HepG2 (cell line): ENCODE results near the gene USB1.

Source experiments
- BRCA1 ChIP-seq: sonication (generic); formaldehyde crosslinking; IDR thresholded peaks from 2 replicates; pipeline ENCODE4 v1.4.0; 2020; ENCODE audit warnings: missing genetic modification reagents
- NFE2L2 ChIP-seq: fragments of 150-350 bp; IDR thresholded peaks from 2 replicates; pipeline ENCODE4 v1.6.1; 2014; ENCODE audit warnings: low read length
- NR3C1 ChIP-seq: sonication (generic); formaldehyde crosslinking; IDR thresholded peaks from 2 replicates; pipeline ENCODE4 v1.4.0; 2020; ENCODE audit warnings: missing genetic modification reagents
- PHB2 ChIP-seq: fragments of 450-650 bp; IDR thresholded peaks from 2 replicates; pipeline ENCODE4 v1.6.1; 2018; ENCODE audit not compliant: partially characterized antibody
- POLR2A ChIP-seq, 2 experiments: IDR thresholded peaks; 2 replicates each; pipeline ENCODE4 v1.6.1; 2011; ENCODE audit warnings: low read depth in 2 of 2, low read length in 2 of 2, mild to moderate bottlenecking in 1 of 2, moderate library complexity in 1 of 2; ENCODE audit not compliant: insufficient read depth in 1 of 2
- POLR2AphosphoS5 ChIP-seq: IDR thresholded peaks from 2 replicates; pipeline ENCODE4 v1.6.1; 2012; ENCODE audit warnings: low read depth, low read length
- RAD21 ChIP-seq: fragments of 450-650 bp; formaldehyde crosslinking; IDR thresholded peaks from 2 replicates; pipeline ENCODE4 v1.5.0; 2020; ENCODE audit warnings: mild to moderate bottlenecking
- TBP ChIP-seq: sonication (generic); formaldehyde crosslinking; IDR thresholded peaks from 2 replicates; pipeline ENCODE4 v1.5.0; 2020; ENCODE audit warnings: missing genetic modification reagents
- TCF7L2 ChIP-seq: IDR thresholded peaks from 2 replicates; pipeline ENCODE4 v1.6.1; 2011; ENCODE audit warnings: mild to moderate bottlenecking, low read depth, low read length, moderate library complexity
- ZNF792 ChIP-seq: IDR thresholded peaks from 2 replicates; pipeline ENCODE4 v1.6.1; 2016
- ZSCAN31 ChIP-seq: sonication (generic); formaldehyde crosslinking; IDR thresholded peaks from 2 replicates; pipeline ENCODE4 v1.5.0; 2020; ENCODE audit warnings: low read depth, mild to moderate bottlenecking, missing genetic modification reagents
- TF ChIP-seq, protein P1 (sequence below): sonication (generic); formaldehyde crosslinking; IDR thresholded peaks from 2 replicates; pipeline ENCODE4 v1.4.0; 2020; ENCODE audit warnings: missing genetic modification reagents, mild to moderate bottlenecking, borderline replicate concordance
- TF ChIP-seq, protein P2 (sequence below): sonication (generic); formaldehyde crosslinking; IDR thresholded peaks from 2 replicates; pipeline ENCODE4 v1.5.0; 2020; ENCODE audit warnings: mild to moderate bottlenecking, missing genetic modification reagents, moderate library complexity
- TF ChIP-seq, protein P3 (sequence below): fragments of 450-650 bp; IDR thresholded peaks from 2 replicates; pipeline ENCODE4 v1.6.1; 2017

DNA sequence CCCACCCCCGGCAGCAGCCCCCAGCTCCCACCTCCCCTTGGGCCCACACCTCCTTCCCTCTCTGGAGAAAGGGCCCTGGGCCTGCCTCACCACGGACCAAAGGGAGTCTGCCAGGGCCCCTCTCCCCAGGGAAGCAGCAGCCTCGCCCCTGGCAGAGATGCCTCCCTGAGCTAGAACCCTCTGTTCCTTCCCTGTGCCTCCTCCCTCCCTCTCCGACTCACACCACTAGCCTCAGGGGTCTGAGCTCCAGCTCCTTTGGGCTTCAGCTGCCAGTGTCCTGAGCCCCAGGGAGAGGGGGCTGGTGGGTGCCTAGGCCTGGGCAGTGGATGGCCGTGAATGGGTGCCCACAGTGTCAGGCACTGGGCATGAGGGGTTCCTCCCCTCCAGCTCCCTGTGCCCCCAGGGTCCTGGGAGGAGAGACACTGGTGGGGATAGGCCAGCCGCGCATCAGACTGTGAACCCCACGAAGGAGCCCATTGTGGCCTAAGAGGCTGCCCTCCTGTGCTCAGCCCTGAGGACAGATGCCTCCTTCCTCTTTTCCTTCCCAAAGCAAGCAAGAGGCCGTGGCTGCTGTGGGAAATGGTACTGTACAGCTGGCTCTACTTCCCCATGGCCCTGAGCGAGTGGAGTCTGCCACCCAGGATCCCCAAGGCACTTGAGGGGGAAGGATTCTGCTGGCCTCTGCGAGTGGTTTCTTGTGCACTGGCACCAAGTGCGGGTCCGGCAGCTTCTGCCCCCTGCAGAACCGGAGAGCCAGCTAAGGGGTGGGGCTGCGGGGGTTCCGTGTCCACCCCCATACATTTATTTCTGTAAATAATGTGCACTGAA is 45.1 kb downstream of the USB1 start:
- TF ChIP-seq, protein P1, sequence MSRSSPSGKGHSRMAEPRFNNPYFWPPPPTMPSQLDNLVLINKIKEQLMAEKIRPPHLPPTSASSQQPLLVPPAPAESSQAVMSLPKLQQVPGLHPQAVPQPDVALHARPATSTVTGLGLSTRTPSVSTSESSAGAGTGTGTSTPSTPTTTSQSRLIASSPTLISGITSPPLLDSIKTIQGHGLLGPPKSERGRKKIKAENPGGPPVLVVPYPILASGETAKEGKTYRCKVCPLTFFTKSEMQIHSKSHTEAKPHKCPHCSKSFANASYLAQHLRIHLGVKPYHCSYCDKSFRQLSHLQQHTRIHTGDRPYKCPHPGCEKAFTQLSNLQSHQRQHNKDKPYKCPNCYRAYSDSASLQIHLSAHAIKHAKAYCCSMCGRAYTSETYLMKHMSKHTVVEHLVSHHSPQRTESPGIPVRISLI (CRISPR knock-in tag): no peak
- TF ChIP-seq TBP (CRISPR knock-in tag) (no peak), RAD21 (CRISPR knock-in tag) (no peak), ZNF792 (CRISPR knock-in tag) (no peak), NFE2L2 (no peak), NR3C1 (CRISPR knock-in tag) (no peak), POLR2A (IDR thresholded peaks at IDR 0.05; ENCODE audit: insufficient read depth in 1 of 2, low read depth in 2 of 2, low read length in 2 of 2) (0 out of 4 replicates have a peak, but pooled peaks of 1 of the 2 experiments have one; percentile 5), BRCA1 (CRISPR knock-in tag) (no peak), ZSCAN31 (CRISPR knock-in tag) (no peak), PHB2 (no peak), TCF7L2 (no peak), POLR2AphosphoS5 (0 out of 2 replicates have a peak, but pooled peaks have one; percentile 24)
- TF ChIP-seq, protein P2, sequence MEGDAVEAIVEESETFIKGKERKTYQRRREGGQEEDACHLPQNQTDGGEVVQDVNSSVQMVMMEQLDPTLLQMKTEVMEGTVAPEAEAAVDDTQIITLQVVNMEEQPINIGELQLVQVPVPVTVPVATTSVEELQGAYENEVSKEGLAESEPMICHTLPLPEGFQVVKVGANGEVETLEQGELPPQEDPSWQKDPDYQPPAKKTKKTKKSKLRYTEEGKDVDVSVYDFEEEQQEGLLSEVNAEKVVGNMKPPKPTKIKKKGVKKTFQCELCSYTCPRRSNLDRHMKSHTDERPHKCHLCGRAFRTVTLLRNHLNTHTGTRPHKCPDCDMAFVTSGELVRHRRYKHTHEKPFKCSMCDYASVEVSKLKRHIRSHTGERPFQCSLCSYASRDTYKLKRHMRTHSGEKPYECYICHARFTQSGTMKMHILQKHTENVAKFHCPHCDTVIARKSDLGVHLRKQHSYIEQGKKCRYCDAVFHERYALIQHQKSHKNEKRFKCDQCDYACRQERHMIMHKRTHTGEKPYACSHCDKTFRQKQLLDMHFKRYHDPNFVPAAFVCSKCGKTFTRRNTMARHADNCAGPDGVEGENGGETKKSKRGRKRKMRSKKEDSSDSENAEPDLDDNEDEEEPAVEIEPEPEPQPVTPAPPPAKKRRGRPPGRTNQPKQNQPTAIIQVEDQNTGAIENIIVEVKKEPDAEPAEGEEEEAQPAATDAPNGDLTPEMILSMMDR (CRISPR knock-in tag): no peak
- TF ChIP-seq, protein P3, sequence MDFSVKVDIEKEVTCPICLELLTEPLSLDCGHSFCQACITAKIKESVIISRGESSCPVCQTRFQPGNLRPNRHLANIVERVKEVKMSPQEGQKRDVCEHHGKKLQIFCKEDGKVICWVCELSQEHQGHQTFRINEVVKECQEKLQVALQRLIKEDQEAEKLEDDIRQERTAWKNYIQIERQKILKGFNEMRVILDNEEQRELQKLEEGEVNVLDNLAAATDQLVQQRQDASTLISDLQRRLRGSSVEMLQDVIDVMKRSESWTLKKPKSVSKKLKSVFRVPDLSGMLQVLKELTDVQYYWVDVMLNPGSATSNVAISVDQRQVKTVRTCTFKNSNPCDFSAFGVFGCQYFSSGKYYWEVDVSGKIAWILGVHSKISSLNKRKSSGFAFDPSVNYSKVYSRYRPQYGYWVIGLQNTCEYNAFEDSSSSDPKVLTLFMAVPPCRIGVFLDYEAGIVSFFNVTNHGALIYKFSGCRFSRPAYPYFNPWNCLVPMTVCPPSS: no peak
